ENCODE measurements around the gene ADGRL3.

DNA sequence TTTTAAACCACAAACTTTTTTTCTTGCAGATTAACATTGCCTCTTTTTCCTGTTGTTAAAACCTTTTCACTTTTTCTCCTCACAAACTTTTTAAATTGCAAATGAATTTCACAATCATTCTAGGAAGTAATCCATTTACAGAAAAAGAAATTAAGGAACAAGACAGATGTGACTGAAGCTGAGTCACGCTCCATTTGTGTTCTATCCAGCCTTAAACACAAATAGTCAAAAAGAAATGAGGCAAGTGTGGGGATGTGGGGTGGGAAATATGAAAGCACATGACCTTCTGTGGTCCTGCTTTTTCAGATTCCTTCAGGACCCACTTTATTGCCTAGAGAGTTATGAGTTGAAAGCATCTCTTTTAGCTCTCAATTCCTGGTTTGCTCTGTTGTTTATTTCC, 197.0 kb downstream of the ADGRL3 start:
- TF ChIP-seq POLR2A (IDR thresholded peaks at IDR 0.05; ENCODE audit: low read length): no peak
- TF ChIP-seq GATA1 (IDR thresholded peaks at IDR 0.05; ENCODE audit: low read depth, low read length): no peak

Measured in erythroblast (primary cell).